ENCODE measurements around the gene CENPE.

Gene CENPE

GRCh38 chr4:103118166-103118565 is 80.0 kb downstream of the CENPE start:
- no peaks in the 10 kb centered on the region for H3K4me1 Mint-ChIP-seq
- TF ChIP-seq CTCF (IDR thresholded peaks at IDR 0.05), result no peak
- no peaks in the 10 kb centered on the region for H3K9me3 Mint-ChIP-seq
- no peak overlapping the region for H3K4me3 Mint-ChIP-seq
- peaks cover 39% of the 10 kb centered on the region for H3K36me3 Mint-ChIP-seq (ENCODE audit: low read depth)
- H3K27me3 Mint-ChIP-seq (ENCODE audit: low read depth, poor library complexity), result no peaks in the 10 kb centered on the region
- no peak for DNase-seq
- H3K27ac Mint-ChIP-seq, result no peak overlapping the region

- TF ChIP-seq CTCF (IDR thresholded peaks at IDR 0.05), result no peak
- H3K27me3 Mint-ChIP-seq (ENCODE audit: low read depth, poor library complexity), result no peaks in the 10 kb centered on the region
- DNase-seq, result no peak
- peaks cover 52% of the 10 kb centered on the region for H3K36me3 Mint-ChIP-seq (ENCODE audit: low read depth)
- H3K9me3 Mint-ChIP-seq, result no peaks in the 10 kb centered on the region
- H3K27ac Mint-ChIP-seq, result no peak overlapping the region
- no peaks in the 10 kb centered on the region for H3K4me1 Mint-ChIP-seq
- no peak overlapping the region for H3K4me3 Mint-ChIP-seq
Observed at GRCh38 chr4:103111598-103111997, 86.5 kb downstream of the CENPE start.

GRCh38 chr4:103108542-103108941 is 89.6 kb downstream of the CENPE start:
- Mint-ChIP-seq H3K36me3 (ENCODE audit: low read depth) (peaks cover 46% of the 10 kb centered on the region), H3K27ac (no peak overlapping the region), H3K9me3 (no peaks in the 10 kb centered on the region), H3K4me3 (no peak overlapping the region), H3K4me1 (no peaks in the 10 kb centered on the region), H3K27me3 (ENCODE audit: low read depth, poor library complexity) (no peaks in the 10 kb centered on the region)
- no peak for TF ChIP-seq CTCF (IDR thresholded peaks at IDR 0.05)
- DNase-seq, result no peak

- TF ChIP-seq CTCF (IDR thresholded peaks at IDR 0.05), result no peak
- no peaks in the 10 kb centered on the region for H3K9me3 Mint-ChIP-seq
- peaks cover 38% of the 10 kb centered on the region for H3K36me3 Mint-ChIP-seq (ENCODE audit: low read depth)
- no peak for DNase-seq
- no peaks in the 10 kb centered on the region for H3K27me3 Mint-ChIP-seq (ENCODE audit: low read depth, poor library complexity)
- no peak overlapping the region for H3K4me3 Mint-ChIP-seq
- no peaks in the 10 kb centered on the region for H3K4me1 Mint-ChIP-seq
- H3K27ac Mint-ChIP-seq, result no peak overlapping the region
Observed at GRCh38 chr4:103105558-103106356, 92.4 kb downstream of the CENPE start.

- Mint-ChIP-seq H3K4me3 (no peak overlapping the region), H3K27me3 (ENCODE audit: low read depth, poor library complexity) (no peaks in the 10 kb centered on the region)
- TF ChIP-seq CTCF (IDR thresholded peaks at IDR 0.05), result no peak
Observed at GRCh38 chr4:103104886-103105285, 93.3 kb downstream of the CENPE start.

GRCh38 chr4:103100691-103101090 is 97.5 kb downstream of the CENPE start:
- no peak for TF ChIP-seq CTCF (IDR thresholded peaks at IDR 0.05)
- Mint-ChIP-seq H3K36me3 (ENCODE audit: low read depth) (peaks cover 7% of the 10 kb centered on the region), H3K4me1 (peaks cover 40% of the 10 kb centered on the region), H3K9me3 (no peaks in the 10 kb centered on the region), H3K27me3 (ENCODE audit: low read depth, poor library complexity) (peaks cover 3% of the 10 kb centered on the region), H3K27ac (no peak overlapping the region), H3K4me3 (no peak overlapping the region)
- DNase-seq, result no peak

More at GRCh38 chr4:103104886-103105285, 93.3 kb downstream of the CENPE start:
- Mint-ChIP-seq H3K36me3 (ENCODE audit: low read depth) (peaks cover 30% of the 10 kb centered on the region), H3K9me3 (no peaks in the 10 kb centered on the region), H3K4me1 (peaks cover 3% of the 10 kb centered on the region), H3K27ac (no peak overlapping the region)
- DNase-seq, result no peak

Data from nephron progenitor cell (in vitro differentiated cells).